HG03139 (cell line): ENCODE data around the gene HFM1.
"Not testable (repeated sequence)": the region's sequence is repeated elsewhere in the genome, so short reads cannot be mapped to it uniquely, and the experiment has no call there.

Experiments
- ATAC-seq: cut with Tn5 transposase; IDR thresholded peaks from one replicate; pipeline ENCODE4 v1.9.1; 2021; ENCODE audit not compliant: unreplicated experiment

The HFM1 gene

GRCh38 chr1:91381844-91382243, 22.8 kb downstream of the HFM1 start:
- ATAC-seq = no peak

- no peak for ATAC-seq
Measured at GRCh38 chr1:91374086-91374485, 30.6 kb downstream of the HFM1 start.

GRCh38 chr1:91372230-91372629, 32.4 kb downstream of the HFM1 start:
- not testable (repeated sequence) for ATAC-seq

- no peak for ATAC-seq
Measured at GRCh38 chr1:91349524-91349923, 55.1 kb downstream of the HFM1 start.

- ATAC-seq = no peak
Measured at GRCh38 chr1:91346824-91347223, 57.8 kb downstream of the HFM1 start.

GRCh38 chr1:91345395-91346005, 59.1 kb downstream of the HFM1 start:
- ATAC-seq = no peak

- ATAC-seq = no peak
Measured at GRCh38 chr1:91338501-91338900, 66.1 kb downstream of the HFM1 start.

GRCh38 chr1:91335603-91336002, 69.0 kb downstream of the HFM1 start:
- no peak for ATAC-seq

GRCh38 chr1:91334856-91335255, 69.8 kb downstream of the HFM1 start:
- no peak for ATAC-seq

- ATAC-seq = no peak
Measured at GRCh38 chr1:91325456-91325855, 79.2 kb downstream of the HFM1 start.

- ATAC-seq = no peak
Measured at GRCh38 chr1:91314643-91315042, 90.0 kb downstream of the HFM1 start.

GRCh38 chr1:91311672-91312071, 93.0 kb downstream of the HFM1 start:
- ATAC-seq = no peak

GRCh38 chr1:91308544-91308943, 96.1 kb downstream of the HFM1 start:
- ATAC-seq = no peak

GRCh38 chr1:91307784-91308409, 96.7 kb downstream of the HFM1 start:
- no peak for ATAC-seq

- ATAC-seq = no peak
Measured at GRCh38 chr1:91303165-91303564, 101.5 kb downstream of the HFM1 start.

GRCh38 chr1:91288843-91289553, 115.6 kb downstream of the HFM1 start:
- ATAC-seq = not testable (repeated sequence)

GRCh38 chr1:91286962-91287317, 117.7 kb downstream of the HFM1 start:
- not testable (repeated sequence) for ATAC-seq

- ATAC-seq = not testable (repeated sequence)
Measured at GRCh38 chr1:91286259-91286961, 118.2 kb downstream of the HFM1 start.

- no peak for ATAC-seq
Measured at GRCh38 chr1:91283421-91283726, 121.3 kb downstream of the HFM1 start.

- no peak for ATAC-seq
Measured at GRCh38 chr1:91282695-91283420, 121.8 kb downstream of the HFM1 start.

- ATAC-seq = no peak
Measured at GRCh38 chr1:91281782-91282181, 122.9 kb downstream of the HFM1 start.
